ENCODE data around the gene DSTN.

Gene DSTN

GRCh38 chr20:17525132-17525531, 44.7 kb upstream of the DSTN start:
- H3K36me3 ChIP-seq (ENCODE audit: control insufficient read depth, insufficient read depth, low read length), result no peaks in the 10 kb centered on the region
- TF ChIP-seq, protein P1, sequence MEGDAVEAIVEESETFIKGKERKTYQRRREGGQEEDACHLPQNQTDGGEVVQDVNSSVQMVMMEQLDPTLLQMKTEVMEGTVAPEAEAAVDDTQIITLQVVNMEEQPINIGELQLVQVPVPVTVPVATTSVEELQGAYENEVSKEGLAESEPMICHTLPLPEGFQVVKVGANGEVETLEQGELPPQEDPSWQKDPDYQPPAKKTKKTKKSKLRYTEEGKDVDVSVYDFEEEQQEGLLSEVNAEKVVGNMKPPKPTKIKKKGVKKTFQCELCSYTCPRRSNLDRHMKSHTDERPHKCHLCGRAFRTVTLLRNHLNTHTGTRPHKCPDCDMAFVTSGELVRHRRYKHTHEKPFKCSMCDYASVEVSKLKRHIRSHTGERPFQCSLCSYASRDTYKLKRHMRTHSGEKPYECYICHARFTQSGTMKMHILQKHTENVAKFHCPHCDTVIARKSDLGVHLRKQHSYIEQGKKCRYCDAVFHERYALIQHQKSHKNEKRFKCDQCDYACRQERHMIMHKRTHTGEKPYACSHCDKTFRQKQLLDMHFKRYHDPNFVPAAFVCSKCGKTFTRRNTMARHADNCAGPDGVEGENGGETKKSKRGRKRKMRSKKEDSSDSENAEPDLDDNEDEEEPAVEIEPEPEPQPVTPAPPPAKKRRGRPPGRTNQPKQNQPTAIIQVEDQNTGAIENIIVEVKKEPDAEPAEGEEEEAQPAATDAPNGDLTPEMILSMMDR (IDR thresholded peaks at IDR 0.05), result no peak
- no peaks in the 10 kb centered on the region for H3K4me1 ChIP-seq
- H3K79me2 ChIP-seq, result no peaks in the 10 kb centered on the region
- H3K9me3 ChIP-seq (ENCODE audit: control insufficient read depth, low read length), result no peaks in the 10 kb centered on the region
- H2AFZ ChIP-seq, result no peak overlapping the region
- no peak overlapping the region for H3K4me3 ChIP-seq (ENCODE audit: low read depth, low read length)
- H3K9ac ChIP-seq, result no peak overlapping the region
- H3K27ac ChIP-seq, result no peak overlapping the region
- no peaks in the 10 kb centered on the region for H3K27me3 ChIP-seq (ENCODE audit: control insufficient read depth, insufficient read depth, low read length)
- no peak overlapping the region for H3K4me2 ChIP-seq (ENCODE audit: low read length)

GRCh38 chr20:17525650-17526049, 44.2 kb upstream of the DSTN start:
- H3K4me3 ChIP-seq (ENCODE audit: low read depth, low read length), result no peak overlapping the region
- H2AFZ ChIP-seq, result no peak overlapping the region
- no peaks in the 10 kb centered on the region for H3K27me3 ChIP-seq (ENCODE audit: control insufficient read depth, insufficient read depth, low read length)
- no peak overlapping the region for H3K27ac ChIP-seq
- no peaks in the 10 kb centered on the region for H3K79me2 ChIP-seq
- H3K9me3 ChIP-seq (ENCODE audit: control insufficient read depth, low read length), result no peaks in the 10 kb centered on the region
- H3K4me2 ChIP-seq (ENCODE audit: low read length), result no peak overlapping the region
- TF ChIP-seq, protein P1 (IDR thresholded peaks at IDR 0.05), result no peak
- H3K9ac ChIP-seq, result no peak overlapping the region
- H3K4me1 ChIP-seq, result no peaks in the 10 kb centered on the region
- no peaks in the 10 kb centered on the region for H3K36me3 ChIP-seq (ENCODE audit: control insufficient read depth, insufficient read depth, low read length)

GRCh38 chr20:17529586-17529985, 40.3 kb upstream of the DSTN start:
- TF ChIP-seq, protein P1 (IDR thresholded peaks at IDR 0.05), result no peak
- no peak overlapping the region for H2AFZ ChIP-seq
- no peak overlapping the region for H3K27ac ChIP-seq
- no peak overlapping the region for H3K4me3 ChIP-seq (ENCODE audit: low read depth, low read length)
- H3K36me3 ChIP-seq (ENCODE audit: control insufficient read depth, insufficient read depth, low read length), result no peaks in the 10 kb centered on the region
- no peaks in the 10 kb centered on the region for H3K9me3 ChIP-seq (ENCODE audit: control insufficient read depth, low read length)
- no peak overlapping the region for H3K4me2 ChIP-seq (ENCODE audit: low read length)
- no peaks in the 10 kb centered on the region for H3K79me2 ChIP-seq
- no peaks in the 10 kb centered on the region for H3K27me3 ChIP-seq (ENCODE audit: control insufficient read depth, insufficient read depth, low read length)
- no peak overlapping the region for H3K9ac ChIP-seq
- peaks cover 5% of the 10 kb centered on the region for H3K4me1 ChIP-seq

DNA sequence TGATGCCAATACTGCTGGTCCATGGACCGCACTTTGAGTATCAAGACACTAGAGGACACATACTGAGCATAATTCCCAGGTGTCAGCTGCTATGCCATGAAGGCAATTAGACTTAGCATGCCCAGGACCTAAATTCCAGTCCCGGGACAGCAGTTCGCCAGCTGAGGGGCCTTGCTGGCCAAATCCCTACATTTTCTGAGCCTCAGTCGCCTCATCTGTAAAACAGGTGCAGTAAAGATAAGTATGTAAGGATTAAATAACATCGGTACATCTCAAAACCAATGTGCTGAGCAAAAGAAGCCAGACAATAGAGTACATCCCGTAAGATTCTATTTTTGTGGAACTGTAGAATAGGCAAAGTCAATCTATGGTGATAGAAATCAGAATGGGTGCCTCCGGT, 39.7 kb upstream of the DSTN start:
- Histone ChIP-seq H3K4me3 (ENCODE audit: low read depth, low read length) (no peak overlapping the region), H3K27ac (no peak overlapping the region), H3K36me3 (ENCODE audit: control insufficient read depth, insufficient read depth, low read length) (no peaks in the 10 kb centered on the region), H3K4me1 (peaks cover 5% of the 10 kb centered on the region), H3K9ac (no peak overlapping the region), H2AFZ (peak overlapping the region; percentile 97), H3K4me2 (ENCODE audit: low read length) (no peak overlapping the region), H3K27me3 (ENCODE audit: control insufficient read depth, insufficient read depth, low read length) (no peaks in the 10 kb centered on the region), H3K9me3 (ENCODE audit: control insufficient read depth, low read length) (no peaks in the 10 kb centered on the region), H3K79me2 (no peaks in the 10 kb centered on the region)
- TF ChIP-seq, protein P1 (IDR thresholded peaks at IDR 0.05), result no peak
